IMR-90 (cell line): ENCODE data around the gene SLPI. TPM values are rescaled to one million over a fixed set of nuclear protein-coding genes. Genes with fewer than 3 reads are reported as not detected.

Experiments used
- ATAC-seq: fragments of 200-7000 bp; cut with Tn5 transposase; 2 replicates; pipeline ENCODE4 v1.9.1; 2020; ENCODE audit warnings: low read depth, mild to moderate bottlenecking, moderate library complexity
- BruUV-seq: library from RNA; stranded (reverse); fragments of 400-500 nt; replicated peaks from 2 replicates; lab custom pipeline; 2021; lab: Mats Ljungman, UMichigan
- CTCF ChIA-PET: fragments of 300-600 bp; formaldehyde crosslinking; extraction: SDS; loops from one replicate; lab custom pipeline; 2021; ENCODE audit warnings: antibody characterized with exemption; lab: Yijun Ruan, JAX
- POLR2A ChIA-PET: fragments of 300-600 bp; sonication (Branson Sonifier 250); formaldehyde crosslinking; loops from one replicate; lab custom pipeline; 2022; ENCODE audit warnings: antibody characterized with exemption; ENCODE audit not compliant: unreplicated experiment; lab: Charles Lee
- DNase-seq: peaks from one replicate; pipeline ENCODE4 v3.0.0; 2013
- H2AFZ ChIP-seq: replicated peaks from 2 replicates; pipeline ENCODE3; 2013; ENCODE audit warnings: low read length, mild to moderate bottlenecking; ENCODE audit not compliant: poor library complexity
- H2AK5ac ChIP-seq: 2 replicates; pipeline ENCODE4 v1.6.1; 2013; ENCODE audit warnings: low read depth, low read length, inconsistent platforms
- H2AK9ac ChIP-seq: replicated peaks from 2 replicates; pipeline ENCODE3; 2013; ENCODE audit warnings: mild to moderate bottlenecking, low read depth, low read length, moderate library complexity; ENCODE audit not compliant: poor library complexity
- H2BK120ac ChIP-seq: 2 replicates; pipeline ENCODE4 v1.6.1; 2013; ENCODE audit warnings: low read depth, low read length, inconsistent platforms
- H2BK15ac ChIP-seq: 3 replicates; pipeline ENCODE4 v1.6.1; 2013; ENCODE audit warnings: low read depth, low read length, inconsistent platforms
- H2BK20ac ChIP-seq: 2 replicates; pipeline ENCODE4 v1.6.1; 2013; ENCODE audit warnings: low read depth, mild to moderate bottlenecking, inconsistent platforms, low read length, moderate library complexity
- H2BK5ac ChIP-seq: 2 replicates; pipeline ENCODE4 v1.6.1; 2013; ENCODE audit warnings: mild to moderate bottlenecking, low read depth, low read length, inconsistent platforms; ENCODE audit not compliant: poor library complexity, severe bottlenecking
- H3K14ac ChIP-seq: replicated peaks from 2 replicates; pipeline ENCODE4 v1.6.1; 2013; ENCODE audit warnings: low read depth, low read length, inconsistent platforms
- H3K18ac ChIP-seq: 2 replicates; pipeline ENCODE4 v1.6.1; 2013; ENCODE audit warnings: low read depth, low read length, control low read depth
- H3K23ac ChIP-seq: 2 replicates; pipeline ENCODE4 v1.6.1; 2013; ENCODE audit warnings: low read depth, low read length, inconsistent platforms
- H3K27ac ChIP-seq: 2 replicates; pipeline ENCODE4 v1.5.1; 2013; ENCODE audit warnings: mild to moderate bottlenecking, control low read depth, low read length; ENCODE audit not compliant: insufficient read depth
- H3K27me3 ChIP-seq: 2 replicates; pipeline ENCODE4 v1.6.1; 2013; ENCODE audit warnings: low read length; ENCODE audit not compliant: control insufficient read depth, insufficient read depth
- H3K36me3 ChIP-seq: 2 replicates; pipeline ENCODE4 v1.6.1; 2013; ENCODE audit warnings: low read length, mixed read lengths; ENCODE audit not compliant: control insufficient read depth, insufficient read depth
- H3K4ac ChIP-seq: 2 replicates; pipeline ENCODE4 v1.6.1; 2013; ENCODE audit warnings: low read depth, low read length, inconsistent platforms
- H3K4me1 ChIP-seq: 2 replicates; pipeline ENCODE4 v1.6.1; 2013; ENCODE audit warnings: low read length, mixed read lengths; ENCODE audit not compliant: control insufficient read depth, insufficient read depth
- H3K4me2 ChIP-seq: 2 replicates; pipeline ENCODE4 v1.6.1; 2013; ENCODE audit warnings: low read depth, mild to moderate bottlenecking, control low read depth, low read length, moderate library complexity
- H3K4me3 ChIP-seq: 2 replicates; pipeline ENCODE4 v1.5.1; 2013; ENCODE audit warnings: low read depth, mild to moderate bottlenecking, control low read depth, low read length, moderate library complexity; ENCODE audit not compliant: insufficient read depth
- H3K56ac ChIP-seq: 2 replicates; pipeline ENCODE4 v1.6.1; 2013; ENCODE audit warnings: low read length, inconsistent platforms; ENCODE audit not compliant: insufficient read depth; ENCODE audit errors: extremely low read depth
- H3K79me1 ChIP-seq, 2 experiments: 2 replicates each; pipeline ENCODE4 v1.6.1; 2013; ENCODE audit warnings: low read length in 2 of 2, inconsistent platforms in 1 of 2, low read depth in 1 of 2
- H3K9ac ChIP-seq: 2 replicates; pipeline ENCODE4 v1.6.1; 2013; ENCODE audit warnings: low read depth, low read length, control low read depth
- H3K9me1 ChIP-seq: 2 replicates; pipeline ENCODE4 v1.6.1; 2013; ENCODE audit warnings: low read length, inconsistent platforms; ENCODE audit not compliant: insufficient read depth
- H3K9me3 ChIP-seq: 2 replicates; pipeline ENCODE4 v1.6.1; 2013; ENCODE audit warnings: low read length; ENCODE audit not compliant: control insufficient read depth, insufficient read depth
- H4K20me1 ChIP-seq: 2 replicates; pipeline ENCODE4 v1.6.1; 2013; ENCODE audit warnings: low read length, inconsistent platforms; ENCODE audit not compliant: insufficient read depth
- H4K5ac ChIP-seq: 2 replicates; pipeline ENCODE4 v1.6.1; 2013; ENCODE audit warnings: mild to moderate bottlenecking, low read depth, low read length, control low read depth
- H4K8ac ChIP-seq, 2 experiments: 2 replicates each; pipeline ENCODE4 v1.6.1; 2013; ENCODE audit warnings: low read depth in 2 of 2, low read length in 2 of 2, control low read depth in 1 of 2, inconsistent platforms in 1 of 2
- H4K91ac ChIP-seq: 2 replicates; pipeline ENCODE4 v1.6.1; 2013; ENCODE audit warnings: low read depth, low read length, inconsistent platforms; ENCODE audit not compliant: insufficient read depth
- BHLHE40 ChIP-seq: fragments of 150-350 bp; IDR thresholded peaks from 2 replicates; pipeline ENCODE4 v1.6.1; 2016; ENCODE audit warnings: mild to moderate bottlenecking, low read depth, low read length
- CEBPB ChIP-seq: IDR thresholded peaks from 2 replicates; pipeline ENCODE4 v1.6.1; 2012; ENCODE audit warnings: low read depth, low read length, improper control_type of control experiment
- CTCF ChIP-seq: conservative IDR thresholded peaks from 2 replicates; pipeline ENCODE4 v1.5.1; 2012; ENCODE audit warnings: mild to moderate bottlenecking, low read depth, low read length, improper control_type of control experiment
- FOS ChIP-seq: fragments of 150-350 bp; IDR thresholded peaks from 2 replicates; pipeline ENCODE4 v1.6.1; 2016; ENCODE audit warnings: low read depth, low read length
- MAFK ChIP-seq: IDR thresholded peaks from 2 replicates; pipeline ENCODE4 v1.6.1; 2012; ENCODE audit warnings: low read depth, low read length, improper control_type of control experiment
- MAZ ChIP-seq: IDR thresholded peaks from 2 replicates; pipeline ENCODE4 v1.6.1; 2012; ENCODE audit warnings: low read depth, mild to moderate bottlenecking, low read length, improper control_type of control experiment, moderate library complexity, borderline replicate concordance
- MXI1 ChIP-seq: IDR thresholded peaks from 2 replicates; pipeline ENCODE4 v1.6.1; 2012; ENCODE audit warnings: low read depth, mild to moderate bottlenecking, low read length, moderate library complexity, borderline replicate concordance
- POLR2A ChIP-seq: IDR thresholded peaks from 2 replicates; pipeline ENCODE4 v1.6.1; 2012; ENCODE audit warnings: mild to moderate bottlenecking, low read depth, low read length
- RAD21 ChIP-seq: IDR thresholded peaks from 2 replicates; pipeline ENCODE4 v1.6.1; 2012; ENCODE audit warnings: low read length, improper control_type of control experiment
- RCOR1 ChIP-seq: IDR thresholded peaks from 2 replicates; pipeline ENCODE4 v1.6.1; 2012; ENCODE audit warnings: mild to moderate bottlenecking, low read length, improper control_type of control experiment; ENCODE audit not compliant: insufficient replicate concordance
- RFX5 ChIP-seq: IDR thresholded peaks from 2 replicates; pipeline ENCODE4 v1.8.0; 2012; ENCODE audit warnings: low read depth, mild to moderate bottlenecking, low read length, moderate library complexity
- SMC3 ChIP-seq: fragments of 150-350 bp; IDR thresholded peaks from 2 replicates; pipeline ENCODE4 v1.6.1; 2016; ENCODE audit warnings: low read depth, mild to moderate bottlenecking, antibody characterized with exemption, low read length, moderate library complexity
- WGBS, 2 experiments: methylation state at CpG; one replicate each; pipeline versions ENCODE4 v1.1.5 to v1.1.7; 2013; ENCODE audit warnings: missing lambda C conversion rate in 2 of 2; ENCODE audit not compliant: insufficient read length in 1 of 2; ENCODE audit errors: extremely low coverage in 2 of 2; 5-methylcytosine and 5-hydroxymethylcytosine counted together
- dilution Hi-C: fragments of 300-500 bp; cut with HindIII; formaldehyde crosslinking; loops from one replicate; pipeline ENCODE4 v1.14.3; 2018; ENCODE audit warnings: low sequenced_read_pairs; ENCODE audit not compliant: unreplicated experiment
- in situ Hi-C: fragments of 300-500 bp; cut with MboI; formaldehyde crosslinking; loops from 3 replicates; pipeline ENCODE4 v1.14.3; 2019; ENCODE audit warnings: low sequenced_read_pairs, inconsistent platforms, mixed read lengths
- intact Hi-C: fragments of 100-400 bp; cut with micrococcal nuclease; formaldehyde crosslinking; loops from 2 replicates; pipeline ENCODE4 v1.10.0; 2022
- polyA plus RNA-seq, 3 experiments: library from polyadenylated mRNA; depleted of rRNA; stranded (reverse); fragments of >200 nt; gene quantifications; 2 replicates each; pipeline ENCODE4 v1.2.3, GENCODE V29; 2012; ENCODE audit warnings: low replicate concordance in 1 of 3
- total RNA-seq: library from RNA; depleted of rRNA; stranded (reverse); fragments of >200 nt; gene quantifications from 2 replicates; pipeline ENCODE4 v1.2.3, GENCODE V29; 2012

The SLPI gene
- total and polyA plus RNA-seq, 2 of the 4 experiments (the other 2 are of a cell fraction) = not detected

- ATAC-seq = no peak
- intact Hi-C loops = no loop called here
Measured at GRCh38 chr20:45299786-45300185, 45.4 kb upstream of the SLPI start.

More at GRCh38 chr20:45299786-45300185, 45.4 kb upstream of the SLPI start:
- Histone ChIP-seq H3K23ac (no peak overlapping the region), H2BK15ac (no peak overlapping the region), H3K79me1 (no peaks in the 10 kb centered on the region), H3K14ac (no peak overlapping the region), H3K9me3 (no peaks in the 10 kb centered on the region), H2BK20ac (no peak overlapping the region), H4K91ac (no peak overlapping the region), H2BK120ac (no peak overlapping the region), H3K4me3 (no peak overlapping the region), H3K9ac (no peak overlapping the region), H4K8ac (no peak overlapping the region), H3K18ac (no peak overlapping the region), H2AFZ (no peak overlapping the region), H2AK9ac (no peak overlapping the region), H3K4me2 (no peak overlapping the region), H3K27me3 (peaks cover 24% of the 10 kb centered on the region), H2BK5ac (no peak overlapping the region), H3K4me1 (no peaks in the 10 kb centered on the region), H3K36me3 (no peaks in the 10 kb centered on the region), H3K9me1 (no peaks in the 10 kb centered on the region), H4K5ac (no peak overlapping the region), H3K4ac (no peak overlapping the region), H3K56ac (no peak overlapping the region), H2AK5ac (no peak overlapping the region), H4K20me1 (no peaks in the 10 kb centered on the region), H3K27ac (no peak overlapping the region)
- in situ Hi-C loops (loop anchor here (25.0 kb wide), 1 partner anchor 187 kb away; the partner anchor contains the start of genes KCNS1, WFDC12 and WFDC5), dilution Hi-C loops (no loop called here)
- ChIA-PET POLR2A (no interaction called here), CTCF (no interaction called here)
- WGBS, 2 experiments = no CpG with 5 or more reads among the region's 6 CpGs
- BruUV-seq = no TSS peak
- DNase-seq = no peak
- TF ChIP-seq RFX5 = no peak
- TF ChIP-seq SMC3 = no peak
- TF ChIP-seq CTCF = no peak
- TF ChIP-seq RCOR1 = no peak
- no peak for TF ChIP-seq MAZ
- TF ChIP-seq CEBPB = no peak
- TF ChIP-seq MAFK = no peak
- no peak for TF ChIP-seq RAD21
- TF ChIP-seq POLR2A = no peak
- no peak for TF ChIP-seq BHLHE40
- TF ChIP-seq FOS = no peak
- TF ChIP-seq MXI1 = no peak
